WI38 (cell line): ENCODE results near the gene DENND5B.

Experiments
- H3K4me3 ChIP-seq: 2 replicates; pipeline ENCODE4 v1.5.1; 2011; ENCODE audit warnings: low read depth, mild to moderate bottlenecking, control low read depth, low read length
- CTCF ChIP-seq: IDR thresholded peaks from 2 replicates; pipeline ENCODE4 v1.5.1; 2012; ENCODE audit warnings: low read depth, mild to moderate bottlenecking, control low read depth, low read length

The DENND5B gene

DNA sequence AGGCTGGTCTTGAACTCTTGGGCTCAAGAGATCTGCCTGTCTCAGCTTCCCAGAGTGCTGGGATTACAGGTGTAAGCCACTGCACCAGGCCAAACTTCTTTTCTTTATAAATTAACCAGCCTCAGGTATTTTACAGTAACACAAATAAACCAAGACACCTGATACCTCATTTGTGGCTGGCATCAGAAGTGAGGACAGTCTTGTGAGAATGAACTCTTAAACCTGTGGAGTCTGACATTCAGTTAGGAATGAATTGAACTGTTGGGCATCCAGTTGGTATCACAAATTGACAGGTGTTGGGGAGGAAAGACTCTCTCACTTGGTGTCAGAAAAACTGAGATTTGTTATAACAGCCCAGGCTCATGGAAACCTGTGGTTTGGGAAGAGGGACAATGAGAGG lies 120.5 kb downstream of the DENND5B start:
- TF ChIP-seq CTCF = no peak
- H3K4me3 ChIP-seq = no peak overlapping the region

GRCh38 chr12:31466768-31467167 lies 124.2 kb downstream of the DENND5B start:
- H3K4me3 ChIP-seq = no peak overlapping the region
- no peak for TF ChIP-seq CTCF

DNA sequence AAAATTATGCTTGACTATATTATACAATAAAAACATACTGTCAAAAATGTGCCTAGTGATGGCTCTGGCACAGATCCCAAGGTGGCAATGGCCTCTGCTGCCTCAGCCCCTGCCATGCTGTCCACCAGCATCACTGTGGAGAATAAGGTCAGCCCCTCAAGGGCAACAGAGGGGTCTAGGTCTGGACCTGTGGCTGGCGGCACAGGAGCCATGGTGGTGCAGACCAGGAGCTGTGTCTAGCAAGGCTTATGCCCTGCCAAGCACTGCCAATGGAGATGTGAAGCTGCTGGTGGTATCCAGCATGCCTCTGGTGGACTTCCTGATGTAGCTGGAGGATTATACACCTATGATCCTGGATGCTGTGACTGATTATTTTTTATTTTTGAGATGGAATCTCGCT lies 125.9 kb downstream of the DENND5B start:
- TF ChIP-seq CTCF = no peak
- no peak overlapping the region for H3K4me3 ChIP-seq

DNA sequence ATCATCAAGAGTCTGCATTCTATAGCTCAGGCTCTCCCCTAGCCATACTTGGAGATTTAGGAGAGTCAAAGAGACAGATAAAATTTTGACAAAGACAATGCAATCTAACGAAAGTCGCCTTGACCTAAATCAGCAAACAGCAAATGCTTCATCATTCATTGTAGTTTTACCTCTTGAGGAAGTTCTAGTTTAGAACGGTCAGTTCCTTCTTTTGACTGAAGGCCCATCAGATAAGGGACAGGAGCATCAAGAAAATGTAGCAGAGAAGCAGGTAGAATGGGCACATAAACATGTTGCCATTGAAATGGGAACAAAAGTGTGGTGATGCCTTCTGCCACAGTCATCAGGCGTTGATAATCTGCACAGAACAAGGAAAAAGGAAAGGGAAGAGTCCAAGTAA lies 130.9 kb downstream of the DENND5B start:
- TF ChIP-seq CTCF = no peak
- no peak overlapping the region for H3K4me3 ChIP-seq

- H3K4me3 ChIP-seq = no peak overlapping the region
- no peak for TF ChIP-seq CTCF
Measured at GRCh38 chr12:31456562-31456961, 134.4 kb downstream of the DENND5B start.

GRCh38 chr12:31444736-31445135 lies 146.2 kb downstream of the DENND5B start:
- H3K4me3 ChIP-seq = no peak overlapping the region
- TF ChIP-seq CTCF = no peak

DNA sequence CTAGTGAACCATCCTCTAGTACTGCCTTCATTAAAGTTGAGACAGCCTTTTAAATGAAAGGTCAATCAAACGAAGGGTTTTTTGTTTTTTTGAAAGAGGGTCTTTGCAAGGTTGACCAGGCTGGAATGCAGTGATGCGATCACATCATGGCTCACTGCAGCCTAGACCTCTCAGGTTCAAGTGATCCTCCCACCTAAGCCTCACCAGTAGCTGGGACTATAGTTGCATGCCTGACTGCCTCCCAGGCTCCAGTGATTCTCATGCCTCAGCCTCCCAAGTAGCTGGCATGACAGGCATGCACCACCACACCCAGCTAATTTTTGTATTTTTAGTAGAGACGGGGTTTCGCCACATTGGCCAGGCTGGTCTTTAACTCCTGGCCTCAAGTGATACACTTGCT lies 150.3 kb downstream of the DENND5B start:
- H3K4me3 ChIP-seq = no peak overlapping the region
- no peak for TF ChIP-seq CTCF

DNA sequence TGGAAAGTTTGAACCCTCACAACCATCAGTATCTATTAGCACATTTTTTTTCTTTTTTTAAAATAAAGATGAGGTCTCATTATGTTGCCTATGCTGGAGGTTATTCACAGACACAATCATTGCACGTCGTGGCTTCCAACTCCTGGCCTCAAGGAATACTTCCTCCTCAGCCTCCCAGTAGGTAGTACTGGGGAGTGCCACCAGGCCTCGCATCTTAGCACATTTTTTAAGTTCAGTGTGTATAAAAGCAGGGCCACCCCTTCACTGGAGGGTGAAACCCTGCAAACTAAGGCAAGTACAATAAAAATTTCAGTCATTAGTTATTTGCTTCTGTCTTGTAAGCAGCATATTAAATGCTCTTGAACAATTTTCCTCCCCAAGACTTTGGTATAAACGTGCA lies 150.8 kb downstream of the DENND5B start:
- H3K4me3 ChIP-seq = no peak overlapping the region
- TF ChIP-seq CTCF = no peak
